ENCODE results near the gene LRRC28.

Gene LRRC28

GRCh38 chr15:99250857-99251841 is at the start of gene LRRC28:
LRRC28 (plus strand) TSS chr15:99251481; CDS start chr15:99255958, 4,477 bp downstream.
- H3K4me3 ChIP-seq (replicated peaks; ENCODE audit: low read depth, low read length) = peak within 1 kb of the TSS; percentile 89
- no peak for TF ChIP-seq CTCF (IDR thresholded peaks at IDR 0.05; ENCODE audit: low read depth, low read length, missing control alignments)
- peak; percentile 98 for DNase-seq (ENCODE audit: extremely low read depth, low read depth)

GRCh38 chr15:99202176-99202552 is 49.1 kb upstream of the LRRC28 start:
- DNase-seq (ENCODE audit: extremely low read depth, low read depth) = no peak
- TF ChIP-seq CTCF (IDR thresholded peaks at IDR 0.05; ENCODE audit: low read depth, low read length, missing control alignments) = no peak
- H3K4me3 ChIP-seq (replicated peaks; ENCODE audit: low read depth, low read length) = no peak overlapping the region

- no peak for TF ChIP-seq CTCF (IDR thresholded peaks at IDR 0.05; ENCODE audit: low read depth, low read length, missing control alignments)
- no peak overlapping the region for H3K4me3 ChIP-seq (replicated peaks; ENCODE audit: low read depth, low read length)
- no peak for DNase-seq (ENCODE audit: extremely low read depth, low read depth)
These were observed 43.6 kb upstream of the LRRC28 start for GRCh38 chr15:99207672-99208071.

- H3K4me3 ChIP-seq (replicated peaks; ENCODE audit: low read depth, low read length) = no peak overlapping the region
- DNase-seq (ENCODE audit: extremely low read depth, low read depth) = no peak
- no peak for TF ChIP-seq CTCF (IDR thresholded peaks at IDR 0.05; ENCODE audit: low read depth, low read length, missing control alignments)
These were observed 42.0 kb upstream of the LRRC28 start for GRCh38 chr15:99209326-99209725.

- H3K4me3 ChIP-seq (replicated peaks; ENCODE audit: low read depth, low read length) = no peak overlapping the region
- DNase-seq (ENCODE audit: extremely low read depth, low read depth) = no peak
- no peak for TF ChIP-seq CTCF (IDR thresholded peaks at IDR 0.05; ENCODE audit: low read depth, low read length, missing control alignments)
These were observed 40.9 kb upstream of the LRRC28 start for GRCh38 chr15:99210334-99210733.

GRCh38 chr15:99211926-99212325 is 39.4 kb upstream of the LRRC28 start:
- H3K4me3 ChIP-seq (replicated peaks; ENCODE audit: low read depth, low read length) = no peak overlapping the region
- no peak for TF ChIP-seq CTCF (IDR thresholded peaks at IDR 0.05; ENCODE audit: low read depth, low read length, missing control alignments)
- no peak for DNase-seq (ENCODE audit: extremely low read depth, low read depth)

Data from HFF-Myc (cell line).